ENCODE results near the gene NPFFR1.

DNA sequence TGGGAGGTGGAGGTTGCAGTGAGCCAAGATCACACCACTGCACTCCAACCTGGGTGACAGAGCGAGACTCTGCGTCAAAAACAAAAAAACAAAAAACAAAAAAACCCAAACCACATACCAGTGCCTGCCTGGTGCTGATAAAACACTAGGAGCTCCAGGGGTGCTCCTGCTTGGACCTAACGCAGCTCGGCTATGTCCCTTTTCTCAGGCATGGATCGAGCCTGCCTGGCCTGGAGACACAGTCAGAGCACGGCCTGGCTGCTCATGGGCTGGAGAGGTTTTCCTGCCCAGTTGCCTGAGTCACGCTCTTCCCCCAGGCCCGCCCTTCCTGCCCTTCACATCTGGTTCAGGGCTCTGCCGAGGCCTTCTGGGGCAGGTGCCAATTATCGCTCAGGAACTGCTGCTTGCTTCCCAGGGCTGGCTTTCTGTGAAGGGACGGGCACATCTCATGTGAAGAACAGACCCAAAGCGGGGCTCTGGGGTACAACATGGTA, 12.6 kb upstream of the NPFFR1 start:
- TF ChIP-seq, protein P1, sequence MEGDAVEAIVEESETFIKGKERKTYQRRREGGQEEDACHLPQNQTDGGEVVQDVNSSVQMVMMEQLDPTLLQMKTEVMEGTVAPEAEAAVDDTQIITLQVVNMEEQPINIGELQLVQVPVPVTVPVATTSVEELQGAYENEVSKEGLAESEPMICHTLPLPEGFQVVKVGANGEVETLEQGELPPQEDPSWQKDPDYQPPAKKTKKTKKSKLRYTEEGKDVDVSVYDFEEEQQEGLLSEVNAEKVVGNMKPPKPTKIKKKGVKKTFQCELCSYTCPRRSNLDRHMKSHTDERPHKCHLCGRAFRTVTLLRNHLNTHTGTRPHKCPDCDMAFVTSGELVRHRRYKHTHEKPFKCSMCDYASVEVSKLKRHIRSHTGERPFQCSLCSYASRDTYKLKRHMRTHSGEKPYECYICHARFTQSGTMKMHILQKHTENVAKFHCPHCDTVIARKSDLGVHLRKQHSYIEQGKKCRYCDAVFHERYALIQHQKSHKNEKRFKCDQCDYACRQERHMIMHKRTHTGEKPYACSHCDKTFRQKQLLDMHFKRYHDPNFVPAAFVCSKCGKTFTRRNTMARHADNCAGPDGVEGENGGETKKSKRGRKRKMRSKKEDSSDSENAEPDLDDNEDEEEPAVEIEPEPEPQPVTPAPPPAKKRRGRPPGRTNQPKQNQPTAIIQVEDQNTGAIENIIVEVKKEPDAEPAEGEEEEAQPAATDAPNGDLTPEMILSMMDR (IDR thresholded peaks at IDR 0.05) = no peak
- TF ChIP-seq POLR2A (IDR thresholded peaks at IDR 0.05) = no peak

Data from lower leg skin (tissue), 3 donors.